GM19452 (cell line): Measurements from ENCODE around the gene TOR4A.

ENCODE experiments used
- ATAC-seq: cut with Tn5 transposase; IDR thresholded peaks from one replicate; pipeline ENCODE4 v1.9.1; 2021; ENCODE audit not compliant: unreplicated experiment

The TOR4A gene

GRCh38 chr9:137331929-137332328 lies 54.4 kb downstream of the TOR4A start:
- no peak for ATAC-seq
